ENCODE measurements around the gene SMAD3.

Gene SMAD3

DNA sequence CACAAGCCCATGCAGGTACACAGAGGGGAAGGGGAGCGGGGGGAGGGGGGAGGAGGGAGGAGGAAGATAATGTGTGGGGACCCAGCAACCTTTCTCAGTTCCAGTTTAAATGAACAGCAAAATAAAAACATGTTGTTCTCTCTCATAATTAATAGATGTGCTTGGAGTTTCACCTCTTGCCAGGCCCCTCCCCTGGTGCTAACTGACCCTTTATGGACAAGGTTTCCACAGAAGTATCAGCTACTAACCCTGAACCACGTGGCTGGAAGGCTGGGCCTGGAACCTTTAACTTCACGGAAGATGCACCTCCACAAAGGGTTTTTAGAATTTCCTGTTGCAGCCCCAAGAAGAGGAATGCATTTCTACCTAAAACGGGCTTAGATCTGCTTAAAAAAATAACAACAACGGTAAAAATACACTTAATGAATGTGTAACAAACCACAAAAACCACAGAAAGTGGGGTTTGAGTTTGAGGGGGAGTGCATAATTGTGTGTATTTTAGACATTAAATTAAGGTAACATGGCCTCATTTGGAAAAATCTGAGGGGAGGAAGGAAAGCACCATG lies 14.8 kb upstream of the SMAD3 start:
- TF ChIP-seq, protein P1, sequence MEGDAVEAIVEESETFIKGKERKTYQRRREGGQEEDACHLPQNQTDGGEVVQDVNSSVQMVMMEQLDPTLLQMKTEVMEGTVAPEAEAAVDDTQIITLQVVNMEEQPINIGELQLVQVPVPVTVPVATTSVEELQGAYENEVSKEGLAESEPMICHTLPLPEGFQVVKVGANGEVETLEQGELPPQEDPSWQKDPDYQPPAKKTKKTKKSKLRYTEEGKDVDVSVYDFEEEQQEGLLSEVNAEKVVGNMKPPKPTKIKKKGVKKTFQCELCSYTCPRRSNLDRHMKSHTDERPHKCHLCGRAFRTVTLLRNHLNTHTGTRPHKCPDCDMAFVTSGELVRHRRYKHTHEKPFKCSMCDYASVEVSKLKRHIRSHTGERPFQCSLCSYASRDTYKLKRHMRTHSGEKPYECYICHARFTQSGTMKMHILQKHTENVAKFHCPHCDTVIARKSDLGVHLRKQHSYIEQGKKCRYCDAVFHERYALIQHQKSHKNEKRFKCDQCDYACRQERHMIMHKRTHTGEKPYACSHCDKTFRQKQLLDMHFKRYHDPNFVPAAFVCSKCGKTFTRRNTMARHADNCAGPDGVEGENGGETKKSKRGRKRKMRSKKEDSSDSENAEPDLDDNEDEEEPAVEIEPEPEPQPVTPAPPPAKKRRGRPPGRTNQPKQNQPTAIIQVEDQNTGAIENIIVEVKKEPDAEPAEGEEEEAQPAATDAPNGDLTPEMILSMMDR (IDR thresholded peaks at IDR 0.05; ENCODE audit: low read depth, low read length, missing control alignments), result no peak
- no peak overlapping the region for H3K4me3 ChIP-seq (ENCODE audit: low read depth, low read length)
- DNase-seq (ENCODE audit: low read depth), result no peak

DNA sequence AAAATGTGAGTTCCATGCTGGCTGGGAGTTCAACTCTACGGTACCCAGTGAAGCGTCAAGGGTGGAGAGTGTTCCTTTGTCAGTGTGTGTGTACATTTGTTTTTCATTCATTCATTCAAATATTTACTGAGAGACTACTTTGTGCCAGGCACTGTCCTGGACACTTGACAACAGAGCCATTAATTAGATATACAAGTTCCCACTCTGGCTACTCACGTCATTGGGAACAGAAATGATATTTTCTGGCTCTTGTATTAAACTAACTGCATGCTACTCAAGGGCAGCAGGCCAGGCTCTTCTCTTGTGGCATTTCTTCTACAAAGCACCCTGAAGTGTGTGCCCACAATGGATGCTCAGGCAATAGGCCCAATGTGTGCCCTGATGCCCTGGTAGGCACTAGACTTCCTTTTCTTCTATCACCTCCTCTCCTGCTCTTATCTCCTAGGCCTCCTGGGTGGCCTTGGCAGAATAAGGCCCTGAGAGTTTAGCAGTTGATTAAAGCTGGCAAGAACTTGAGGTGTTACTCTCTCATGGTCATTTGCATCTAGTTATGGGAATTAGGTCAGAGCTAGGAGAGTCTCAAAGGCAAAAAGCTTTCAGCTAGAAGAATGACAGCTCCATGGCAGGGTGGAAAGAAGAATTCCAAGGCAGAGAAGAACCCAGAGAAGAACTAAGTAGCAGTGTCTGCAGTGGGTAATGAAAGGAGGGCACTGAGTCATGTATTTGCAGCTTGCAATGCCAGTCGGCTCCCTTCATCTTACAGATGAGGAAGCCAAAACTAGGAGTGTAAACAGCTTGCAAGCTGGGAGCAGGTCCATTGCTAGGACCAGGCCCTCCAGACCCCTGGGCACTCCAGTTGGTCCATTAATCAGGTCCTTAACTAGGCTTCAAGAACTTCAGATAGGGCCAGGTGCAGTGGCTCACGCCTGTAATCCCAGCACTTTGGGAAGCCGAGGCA lies 14.0 kb upstream of the SMAD3 start:
- H3K4me3 ChIP-seq (ENCODE audit: low read depth, low read length), result no peak overlapping the region
- TF ChIP-seq, protein P1 (IDR thresholded peaks at IDR 0.05; ENCODE audit: low read depth, low read length, missing control alignments), result no peak
- no peak for DNase-seq (ENCODE audit: low read depth)

DNA sequence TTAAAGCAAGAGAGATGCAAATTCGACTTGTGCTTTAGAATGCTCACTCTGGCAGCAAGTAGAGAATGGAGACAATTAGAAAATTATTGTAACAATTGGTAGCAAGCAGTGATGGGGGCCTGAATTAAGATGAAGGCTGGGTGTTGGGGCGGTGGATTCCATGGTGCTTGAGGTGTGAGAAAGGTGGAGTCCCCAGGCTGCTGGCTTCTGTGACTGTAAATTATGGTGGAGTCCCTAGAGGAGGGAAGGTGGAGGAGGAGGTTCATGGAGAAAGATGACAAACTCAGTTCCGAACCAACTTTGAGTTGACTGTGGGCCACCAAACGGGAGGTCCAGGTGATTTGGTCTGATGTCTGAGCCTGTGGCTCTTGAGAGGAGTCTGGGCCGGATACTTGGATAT lies 10.7 kb upstream of the SMAD3 start:
- TF ChIP-seq, protein P1 (IDR thresholded peaks at IDR 0.05; ENCODE audit: low read depth, low read length, missing control alignments), result no peak

DNA sequence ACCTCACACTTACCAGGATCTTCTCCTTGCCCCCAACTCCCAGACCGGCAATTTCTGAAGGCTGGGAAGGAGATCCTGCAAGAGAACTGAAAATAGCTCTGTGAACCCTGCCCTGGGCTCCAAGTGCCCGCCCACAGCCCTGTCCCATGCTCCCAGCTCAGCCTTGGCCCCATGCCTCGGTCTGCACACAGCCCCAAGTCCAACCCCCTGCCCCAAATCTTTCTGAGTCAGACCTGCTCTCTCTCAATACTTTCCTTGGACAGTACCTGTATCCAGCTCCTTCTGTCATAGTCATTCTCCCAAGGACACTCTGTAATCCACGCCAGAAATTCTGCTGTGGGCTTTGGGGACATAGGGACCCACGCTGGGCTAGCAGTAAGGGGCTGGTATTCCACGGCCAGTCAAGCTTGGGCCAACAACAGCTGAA lies 6.3 kb upstream of the SMAD3 start:
- H3K4me3 ChIP-seq (ENCODE audit: low read depth, low read length), result no peak overlapping the region
- TF ChIP-seq, protein P1 (IDR thresholded peaks at IDR 0.05; ENCODE audit: low read depth, low read length, missing control alignments), result no peak
- DNase-seq (ENCODE audit: low read depth), result no peak

More for the DNA sequence above, 10.7 kb upstream of the SMAD3 start:
- DNase-seq (ENCODE audit: low read depth), result no peak
- H3K4me3 ChIP-seq (ENCODE audit: low read depth, low read length), result no peak overlapping the region

DNA sequence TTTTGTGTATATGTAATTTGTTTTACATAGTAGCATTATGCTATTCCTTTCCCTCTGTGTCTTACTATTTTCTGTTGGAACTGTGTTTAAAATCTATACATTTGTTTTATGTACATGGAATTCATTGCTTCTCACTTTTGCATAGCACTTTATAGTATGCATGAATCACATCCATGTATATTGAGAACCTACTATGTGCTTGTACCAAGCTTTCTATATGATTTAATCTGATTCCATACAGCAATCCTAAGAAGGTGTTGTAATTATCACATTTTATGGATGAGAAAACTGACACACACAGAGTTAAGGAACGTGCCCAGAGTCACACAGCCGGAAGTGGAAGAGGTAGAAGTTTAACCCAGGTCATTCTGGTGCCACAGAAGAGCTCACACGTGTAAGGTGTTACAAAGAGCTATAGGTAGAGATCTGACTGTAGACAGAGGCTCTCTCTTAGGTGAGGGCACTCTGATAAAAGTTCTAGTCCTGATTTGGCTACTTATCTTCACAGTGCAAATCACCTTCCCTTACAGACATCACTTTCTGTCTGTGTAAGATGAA lies 3.5 kb upstream of the SMAD3 start:
- TF ChIP-seq, protein P1 (IDR thresholded peaks at IDR 0.05; ENCODE audit: low read depth, low read length, missing control alignments), result no peak
- H3K4me3 ChIP-seq (ENCODE audit: low read depth, low read length), result no peak overlapping the region
- no peak for DNase-seq (ENCODE audit: low read depth)

DNA sequence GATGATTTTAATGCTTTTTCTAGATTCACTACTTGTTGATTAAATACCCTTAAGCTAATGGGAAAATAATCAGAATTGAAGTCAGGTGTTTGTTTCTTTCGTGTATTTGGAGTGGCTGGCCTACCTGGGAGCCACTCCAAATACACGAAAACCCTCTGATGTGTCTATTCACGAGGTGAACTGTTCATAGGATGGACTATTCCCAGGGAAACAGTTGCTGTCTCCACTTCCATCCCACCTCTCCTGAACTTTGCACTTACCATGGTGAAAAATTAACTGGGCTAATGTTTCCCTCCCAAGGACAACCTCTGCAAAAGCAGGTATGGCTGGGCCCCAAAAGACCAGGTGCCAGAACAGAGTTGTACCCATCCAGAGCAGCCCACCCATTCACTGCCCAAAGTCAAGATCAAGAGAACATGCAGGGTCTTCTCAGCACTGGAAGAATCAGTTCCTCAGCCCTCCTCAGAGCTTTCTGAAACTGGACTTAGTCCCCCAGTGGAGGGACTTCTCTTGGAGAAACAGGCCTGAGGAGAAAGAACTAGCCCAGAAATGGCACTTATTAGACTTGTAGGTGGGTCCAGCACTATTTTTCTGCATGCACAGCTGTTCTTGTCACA lies 2.9 kb upstream of the SMAD3 start:
- TF ChIP-seq, protein P1 (IDR thresholded peaks at IDR 0.05; ENCODE audit: low read depth, low read length, missing control alignments), result no peak
- no peak for DNase-seq (ENCODE audit: low read depth)
- no peak overlapping the region for H3K4me3 ChIP-seq (ENCODE audit: low read depth, low read length)
